AG08395 (cell line): ENCODE data around the gene RAB37.

ENCODE experiments used
- DNase-seq: peaks from one replicate; pipeline ENCODE4 v3.0.0; 2012; ENCODE audit warnings: mixed read lengths, low spot score

RAB37 gene

GRCh38 chr17:74736513-74737298, at the start of gene RAB37:
Gene RAB37 (plus strand): TSS chr17:74737256. CDS start chr17:74737273, 17 bp downstream.
- peak; percentile 28 for DNase-seq

GRCh38 chr17:74687886-74688285, 49.2 kb upstream of the RAB37 start:
- DNase-seq, result no peak

- DNase-seq, result no peak
Measured at GRCh38 chr17:74690409-74690825, 46.6 kb upstream of the RAB37 start.

- no peak for DNase-seq
Measured at GRCh38 chr17:74691151-74691550, 45.9 kb upstream of the RAB37 start.

GRCh38 chr17:74694081-74694480, 43.0 kb upstream of the RAB37 start:
- DNase-seq, result no peak

- DNase-seq, result no peak
Measured at GRCh38 chr17:74695629-74696028, 41.4 kb upstream of the RAB37 start.

GRCh38 chr17:74697515-74697914, 39.5 kb upstream of the RAB37 start:
- no peak for DNase-seq

- DNase-seq, result no peak
Measured at GRCh38 chr17:74698069-74698468, 39.0 kb upstream of the RAB37 start.

GRCh38 chr17:74699236-74699635, 37.8 kb upstream of the RAB37 start:
- DNase-seq, result no peak

- DNase-seq, result no peak
Measured at GRCh38 chr17:74702116-74702871, 34.8 kb upstream of the RAB37 start.

- DNase-seq, result no peak
Measured at GRCh38 chr17:74703311-74703710, 33.7 kb upstream of the RAB37 start.

- no peak for DNase-seq
Measured at GRCh38 chr17:74704544-74704943, 32.5 kb upstream of the RAB37 start.

- no peak for DNase-seq
Measured at GRCh38 chr17:74711058-74711824, 25.8 kb upstream of the RAB37 start.

GRCh38 chr17:74712301-74712700, 24.8 kb upstream of the RAB37 start:
- DNase-seq, result no peak

- DNase-seq, result no peak
Measured at GRCh38 chr17:74712756-74713155, 24.3 kb upstream of the RAB37 start, which contains the start of gene CD300LF. Gene CD300LF (minus strand): TSS chr17:74712923. CDS start chr17:74712866, 57 bp downstream.

GRCh38 chr17:74713171-74713755, 23.8 kb upstream of the RAB37 start:
- DNase-seq, result no peak

GRCh38 chr17:74715144-74715543, 21.9 kb upstream of the RAB37 start:
- DNase-seq, result no peak

GRCh38 chr17:74720506-74720905, 16.6 kb upstream of the RAB37 start:
- no peak for DNase-seq

- no peak for DNase-seq
Measured at GRCh38 chr17:74722782-74723181, 14.3 kb upstream of the RAB37 start.

GRCh38 chr17:74723891-74724290, 13.2 kb upstream of the RAB37 start:
- no peak for DNase-seq

GRCh38 chr17:74725111-74725510, 11.9 kb upstream of the RAB37 start:
- DNase-seq, result no peak
